ENCODE results near the gene DRG1.
"Not testable (repeated sequence)": the region's sequence is repeated elsewhere in the genome, so short reads cannot be mapped to it uniquely, and the experiment has no call there.

DRG1 gene, protein sequence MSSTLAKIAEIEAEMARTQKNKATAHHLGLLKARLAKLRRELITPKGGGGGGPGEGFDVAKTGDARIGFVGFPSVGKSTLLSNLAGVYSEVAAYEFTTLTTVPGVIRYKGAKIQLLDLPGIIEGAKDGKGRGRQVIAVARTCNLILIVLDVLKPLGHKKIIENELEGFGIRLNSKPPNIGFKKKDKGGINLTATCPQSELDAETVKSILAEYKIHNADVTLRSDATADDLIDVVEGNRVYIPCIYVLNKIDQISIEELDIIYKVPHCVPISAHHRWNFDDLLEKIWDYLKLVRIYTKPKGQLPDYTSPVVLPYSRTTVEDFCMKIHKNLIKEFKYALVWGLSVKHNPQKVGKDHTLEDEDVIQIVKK

DNA sequence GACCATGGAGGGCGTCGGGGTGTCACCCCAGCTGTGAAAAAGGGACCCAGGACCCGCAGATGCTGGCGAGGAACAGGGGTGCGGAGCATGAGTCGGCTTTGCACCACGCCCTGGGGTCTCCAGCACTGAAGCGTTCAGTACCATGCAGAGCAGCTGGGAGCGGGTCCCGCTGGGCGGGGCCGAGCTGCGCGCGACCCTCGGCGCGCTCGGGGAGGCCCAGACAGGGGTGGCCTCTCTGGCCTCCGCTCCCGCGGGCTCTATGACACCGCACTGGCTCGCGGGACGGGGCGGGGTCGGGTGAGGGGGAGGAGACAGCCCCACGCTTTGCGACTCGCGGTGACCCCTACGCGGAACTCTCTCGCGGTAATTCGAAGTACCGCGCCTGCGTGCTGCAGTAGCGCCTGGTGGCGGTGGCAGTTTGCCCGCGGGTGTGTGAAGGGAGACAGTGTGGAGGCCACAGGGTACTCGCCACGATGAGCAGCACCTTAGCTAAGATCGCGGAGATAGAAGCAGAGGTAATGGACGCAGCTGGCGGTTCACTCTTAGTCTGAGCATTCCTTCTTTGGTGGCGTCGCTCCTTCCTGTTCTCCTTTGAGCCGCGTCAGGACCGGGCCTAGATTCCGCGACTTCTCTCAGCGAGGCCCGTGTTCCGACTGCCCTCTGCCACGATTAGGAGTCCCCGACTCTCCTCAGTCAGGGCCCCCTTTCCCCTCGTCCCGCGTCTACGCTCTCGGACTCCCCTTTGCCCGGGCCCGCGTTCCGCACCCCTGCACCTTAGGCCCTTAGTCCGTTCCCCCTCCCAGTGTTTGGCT lies at the start of gene DRG1:
Gene DRG1 (plus strand): TSS at position 394 of the 812 bp plus-strand sequence. CDS start 80 bp downstream, at position 474.
- peak; percentile 88 to 90 for DNase-seq (ENCODE audit: low read depth in 2 of 2)

DNA sequence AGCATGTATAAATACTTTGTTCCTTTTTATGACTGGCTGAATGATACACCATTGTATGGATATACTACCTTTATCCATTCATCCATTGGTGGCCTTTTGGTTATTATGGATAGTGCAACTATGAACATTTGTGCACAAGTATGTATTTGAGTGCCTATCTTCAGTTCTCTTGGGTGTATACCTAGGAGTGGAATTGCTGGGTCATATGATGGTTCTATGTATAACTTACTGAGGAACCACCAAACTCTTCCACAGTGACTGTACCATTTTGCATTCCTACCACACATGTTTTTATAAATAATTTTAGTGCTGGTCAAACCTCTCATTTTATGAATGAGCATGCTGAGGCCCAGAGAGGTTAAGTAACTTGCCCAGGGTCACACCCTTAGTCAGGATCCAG lies 49.4 kb upstream of the DRG1 start:
- no peak for DNase-seq (ENCODE audit: low read depth in 2 of 2)

DNA sequence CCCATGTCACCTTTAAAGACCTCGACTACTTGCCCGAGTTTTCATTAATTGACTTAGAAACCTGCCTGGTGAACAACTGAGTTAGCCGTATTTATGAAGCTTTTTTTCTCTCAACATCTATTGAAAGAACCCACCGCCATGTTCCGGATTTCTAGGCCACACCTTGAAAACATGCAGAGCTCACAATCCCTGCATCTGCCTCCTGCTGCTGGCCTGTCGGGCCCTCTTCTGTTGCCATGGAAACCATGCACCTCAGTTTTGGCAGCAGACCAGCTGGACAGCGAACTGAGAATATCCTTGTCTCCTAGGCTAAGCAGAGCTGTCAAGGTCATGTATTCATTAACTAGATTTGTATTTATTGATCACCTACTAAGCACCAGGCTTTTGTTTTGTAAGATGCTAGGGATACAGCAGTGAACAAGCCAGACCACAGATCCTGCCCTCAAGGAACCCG lies 49.0 kb upstream of the DRG1 start:
- DNase-seq (ENCODE audit: low read depth in 2 of 2): no peak

DNA sequence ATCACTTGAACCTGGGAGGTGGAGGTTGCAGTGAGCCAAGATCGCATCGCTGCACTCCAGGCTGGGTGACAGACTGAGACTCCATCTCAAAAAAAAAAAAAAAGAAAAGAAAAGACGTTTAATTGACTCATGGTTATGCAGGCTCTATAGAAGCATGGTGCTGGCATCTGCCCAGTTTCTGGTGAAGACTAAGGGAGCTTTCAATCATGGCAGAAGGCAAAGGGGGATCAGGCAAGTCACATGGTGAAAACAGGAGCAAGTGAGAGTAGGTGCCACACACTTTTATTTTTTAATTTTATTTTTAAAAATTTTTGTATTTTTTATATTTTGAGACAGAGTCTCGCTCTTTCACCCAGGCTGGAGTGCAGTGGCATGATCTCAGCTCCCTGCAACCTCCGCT lies 44.9 kb upstream of the DRG1 start:
- no peak for DNase-seq (ENCODE audit: low read depth in 2 of 2)

DNA sequence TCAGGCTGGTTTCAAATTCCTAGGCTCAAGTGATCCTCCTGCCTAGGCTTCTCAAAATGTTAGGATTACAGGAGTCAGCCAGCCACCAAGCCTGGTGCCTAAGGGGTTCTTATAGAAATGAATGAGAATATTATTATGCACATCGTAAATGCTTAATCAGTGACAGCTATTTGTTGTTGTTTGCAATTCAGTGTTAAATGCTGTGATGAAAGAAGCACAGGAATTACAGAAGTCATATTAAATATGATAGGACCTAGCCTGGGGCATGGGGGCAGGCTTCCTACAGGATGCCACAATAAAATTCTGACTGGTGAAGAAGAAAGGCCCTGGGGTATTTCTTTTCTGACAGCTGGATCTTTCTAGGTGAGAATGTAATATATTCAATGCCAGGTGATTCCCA lies 39.4 kb upstream of the DRG1 start:
- no peak for DNase-seq (ENCODE audit: low read depth in 2 of 2)

DNA sequence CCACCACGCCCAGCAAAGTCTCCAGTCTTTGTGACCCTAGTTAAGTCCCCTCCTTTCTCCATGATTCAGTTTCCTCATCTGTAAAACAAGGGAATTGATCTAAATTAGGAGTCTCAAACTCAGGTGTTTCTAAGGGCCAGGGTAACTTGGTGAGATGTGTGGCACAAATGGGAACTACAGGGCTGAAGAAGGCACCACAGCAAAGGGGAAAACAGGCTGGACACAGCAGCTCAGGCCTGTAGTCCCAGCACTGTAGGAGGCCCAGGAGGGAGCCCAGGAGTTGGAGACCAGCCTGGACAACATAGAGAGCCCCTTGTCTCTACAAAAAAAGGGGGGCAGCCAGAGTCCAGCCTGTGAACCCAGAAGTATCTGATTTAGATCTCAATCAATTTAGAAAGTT lies 37.7 kb upstream of the DRG1 start:
- no peak for DNase-seq (ENCODE audit: low read depth in 2 of 2)

DNA sequence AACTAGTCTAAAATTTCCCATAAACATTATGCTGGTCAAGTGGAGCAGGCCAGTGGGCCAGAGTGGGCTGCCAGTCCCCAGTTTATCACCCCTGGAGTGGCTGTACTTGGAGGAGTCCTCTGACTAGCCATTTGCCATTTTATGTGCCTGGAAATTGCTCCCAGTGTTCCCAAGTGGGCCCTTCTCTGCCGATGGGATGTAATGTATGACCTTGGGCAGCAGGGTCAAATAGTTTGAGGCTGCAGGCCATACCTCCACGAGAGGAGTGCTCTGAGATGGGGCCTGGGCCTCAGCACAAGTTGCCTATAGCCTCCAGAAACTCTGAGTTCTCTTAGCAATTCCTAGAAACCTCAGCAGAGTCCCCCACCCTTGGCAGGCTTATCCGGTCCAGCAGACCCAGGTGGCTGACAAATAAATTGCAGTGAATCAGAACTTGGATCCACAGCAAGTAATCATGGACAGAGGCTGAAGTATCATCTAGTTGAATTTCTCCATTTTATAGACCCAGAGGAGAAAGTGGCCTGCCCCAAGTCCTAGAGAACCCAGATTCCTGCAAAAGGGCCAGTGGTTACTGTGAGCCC lies 35.4 kb upstream of the DRG1 start:
- no peak for DNase-seq (ENCODE audit: low read depth in 2 of 2)

DNA sequence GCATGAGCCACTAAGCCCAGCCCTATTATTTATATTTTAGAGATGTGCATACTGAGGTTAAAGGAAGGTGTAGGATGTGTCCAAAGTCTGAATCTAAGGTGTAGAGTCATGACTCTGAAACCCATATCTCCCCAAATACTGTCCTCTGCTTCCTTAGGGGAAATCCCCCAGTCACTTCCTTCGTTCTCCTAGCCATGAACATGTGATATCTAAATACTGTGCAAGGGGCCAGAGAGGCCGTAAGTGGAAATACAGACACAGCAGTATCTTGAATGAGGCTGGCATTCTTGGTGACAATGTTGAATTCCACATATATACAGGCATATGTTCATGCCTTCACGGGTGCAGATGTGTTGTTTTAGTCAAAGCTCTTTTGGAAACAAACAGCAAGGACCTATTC lies 32.0 kb upstream of the DRG1 start:
- DNase-seq (ENCODE audit: low read depth in 2 of 2): no peak

DNA sequence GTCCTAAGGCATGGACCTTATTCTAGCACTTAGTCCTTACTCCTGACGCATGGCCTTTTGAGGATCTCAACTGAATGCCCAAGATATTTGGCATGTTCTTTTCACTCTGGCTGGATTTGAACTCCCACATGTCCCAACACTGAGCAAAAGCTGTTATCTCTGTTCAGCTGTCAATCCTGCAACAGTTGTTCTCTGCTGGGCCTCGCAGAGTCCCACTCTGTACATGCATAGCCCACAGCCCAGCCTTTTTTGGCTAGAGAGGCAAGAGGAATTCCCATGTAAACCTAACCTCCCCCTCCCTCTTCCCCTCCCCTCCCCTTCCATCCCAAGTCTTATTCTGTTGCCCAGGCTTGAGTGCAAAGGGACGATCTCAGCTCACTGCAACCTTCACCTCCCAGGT lies 21.8 kb upstream of the DRG1 start:
- no peak for DNase-seq (ENCODE audit: low read depth in 2 of 2)

DNA sequence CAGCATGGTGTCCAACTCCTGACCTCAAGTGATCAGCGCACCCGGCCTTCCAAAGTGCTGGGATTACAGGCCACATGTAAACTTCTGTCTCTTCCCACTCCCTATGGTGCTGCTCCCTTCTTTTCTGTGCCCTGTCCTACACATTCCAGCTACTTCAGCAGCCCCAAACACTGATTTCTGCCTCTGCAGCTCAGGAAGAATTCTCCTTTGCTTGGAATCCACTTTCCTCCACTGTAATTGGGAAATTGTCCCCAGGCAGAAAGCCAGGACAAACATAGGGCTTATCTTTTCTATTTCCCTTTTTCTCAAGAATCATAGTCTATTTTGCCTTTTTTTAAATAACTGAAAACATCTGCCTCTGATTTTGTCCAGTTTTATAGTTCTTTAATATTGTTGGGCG lies 21.3 kb upstream of the DRG1 start:
- DNase-seq (ENCODE audit: low read depth in 2 of 2): peak in 1 of 2 experiments; percentile 8

DNA sequence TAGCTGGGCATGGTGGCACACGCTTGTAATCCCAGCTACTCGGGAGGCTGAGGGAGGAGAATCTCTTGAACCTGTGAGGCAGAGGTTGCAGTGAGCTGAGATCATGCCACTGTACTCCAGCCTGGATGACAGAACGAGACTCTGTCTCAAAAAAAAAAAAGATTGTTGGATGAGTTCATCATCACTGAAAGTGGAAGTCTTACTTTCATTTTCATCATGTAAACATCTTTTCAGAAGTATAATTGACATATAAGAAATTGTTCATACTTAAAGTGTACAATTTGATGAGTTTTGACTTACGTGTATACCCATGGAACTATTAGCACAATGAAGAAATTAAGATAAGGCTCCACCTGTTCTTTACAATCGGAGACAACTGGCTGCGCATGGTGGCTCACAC lies 20.8 kb upstream of the DRG1 start:
- not testable (repeated sequence) for DNase-seq (ENCODE audit: low read depth in 2 of 2)

DNA sequence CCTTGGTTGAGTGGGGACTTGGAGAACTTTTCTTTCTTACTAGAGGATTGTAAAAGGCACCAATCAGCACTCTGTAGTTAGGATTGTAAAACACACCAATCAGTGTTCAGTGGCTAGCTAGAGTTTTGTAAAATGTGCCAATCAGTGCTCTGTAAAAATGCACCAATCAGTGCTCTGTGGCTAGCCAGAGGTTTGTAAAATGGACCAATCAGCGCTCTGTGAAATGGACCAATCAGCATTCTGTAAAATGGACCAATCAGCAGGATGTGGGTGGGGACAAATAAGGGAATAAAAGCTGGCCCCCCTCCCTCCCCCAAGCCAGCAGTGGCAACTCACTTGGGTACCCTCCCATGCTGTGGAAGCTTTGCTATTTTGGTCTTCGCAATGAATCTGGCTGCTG lies 5.5 kb upstream of the DRG1 start:
- no peak for DNase-seq (ENCODE audit: low read depth in 2 of 2)

DNA sequence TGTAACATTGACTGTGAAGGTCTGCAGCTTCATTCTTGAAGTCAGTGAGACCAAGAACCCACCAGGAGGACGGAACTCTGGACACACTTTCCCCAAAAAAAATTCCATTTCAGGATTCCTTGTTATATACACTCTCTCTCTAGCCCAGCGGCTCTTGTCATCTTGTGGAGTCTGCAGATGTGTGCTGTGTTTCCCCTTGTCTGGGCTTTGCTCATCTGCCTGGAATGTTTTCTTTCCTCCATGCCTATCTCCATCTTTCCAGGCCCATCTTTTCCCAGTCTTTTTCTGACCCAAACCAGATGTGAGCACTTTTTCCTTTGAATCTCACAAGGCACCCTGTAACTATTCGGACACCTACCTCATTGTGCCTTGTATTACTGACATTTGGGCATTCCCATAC lies 5.1 kb upstream of the DRG1 start:
- DNase-seq (ENCODE audit: low read depth in 2 of 2): peak; percentile 26 to 28

DNA sequence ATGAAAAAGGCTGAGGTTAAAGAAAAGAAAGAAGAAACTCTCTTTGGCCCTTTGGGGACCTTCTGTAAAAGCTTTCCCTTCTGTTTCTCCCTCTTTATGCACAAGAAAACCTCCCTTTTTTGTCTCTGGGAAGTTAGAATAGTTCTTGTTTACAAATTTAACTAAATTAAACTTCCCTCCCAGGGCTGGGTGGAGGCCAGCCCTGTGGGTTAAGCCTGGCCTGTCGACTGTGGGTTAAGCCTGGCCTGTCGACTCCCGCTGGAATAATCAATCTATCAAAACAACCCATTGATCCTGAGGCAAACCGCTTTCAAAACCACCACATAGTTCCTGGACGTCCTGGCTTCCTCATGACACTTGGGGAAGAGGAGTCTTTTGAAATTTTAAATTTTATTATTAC lies 1.2 kb upstream of the DRG1 start:
- DNase-seq (ENCODE audit: low read depth in 2 of 2): no peak

DNA sequence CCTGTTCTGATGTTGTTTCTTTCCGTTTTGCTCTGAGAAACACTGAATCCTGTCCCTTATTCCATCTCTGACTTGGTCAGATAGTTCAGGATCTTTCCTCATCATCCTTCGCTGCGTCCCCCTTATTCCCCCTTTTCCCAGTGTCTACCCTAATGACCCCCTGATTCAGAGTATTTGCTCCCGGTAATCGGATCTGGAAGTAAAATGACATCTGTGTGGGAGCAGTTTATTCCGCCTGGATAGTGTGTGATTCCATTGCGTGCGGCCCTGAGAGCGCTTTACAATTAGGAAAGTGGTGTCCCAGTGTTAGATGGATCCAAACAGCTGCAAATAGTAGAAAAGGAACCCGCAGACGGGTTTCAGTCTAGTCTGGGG lies 606 bp downstream of the DRG1 start:
- no peak for DNase-seq (ENCODE audit: low read depth in 2 of 2)

DNA sequence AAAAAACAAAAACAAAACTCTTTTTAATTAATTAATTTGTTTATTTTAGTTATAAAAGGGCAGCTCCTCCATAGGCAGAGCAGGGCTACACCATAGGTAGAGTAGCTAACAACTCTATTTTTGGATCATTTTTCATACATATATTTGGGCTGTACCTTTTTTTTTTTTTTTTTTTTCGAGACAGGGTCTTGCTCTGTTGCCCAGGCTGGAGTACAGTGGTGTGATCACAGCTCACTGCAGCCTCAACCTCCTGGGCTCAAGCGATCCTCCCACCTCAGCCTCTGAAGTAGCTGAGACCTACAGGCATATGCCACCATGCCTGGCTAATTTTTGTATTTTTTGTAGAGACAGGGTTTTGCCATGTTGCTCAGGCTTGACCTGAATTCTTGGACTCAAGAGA lies 2.9 kb downstream of the DRG1 start:
- DNase-seq (ENCODE audit: low read depth in 2 of 2): not testable (repeated sequence)

DNA sequence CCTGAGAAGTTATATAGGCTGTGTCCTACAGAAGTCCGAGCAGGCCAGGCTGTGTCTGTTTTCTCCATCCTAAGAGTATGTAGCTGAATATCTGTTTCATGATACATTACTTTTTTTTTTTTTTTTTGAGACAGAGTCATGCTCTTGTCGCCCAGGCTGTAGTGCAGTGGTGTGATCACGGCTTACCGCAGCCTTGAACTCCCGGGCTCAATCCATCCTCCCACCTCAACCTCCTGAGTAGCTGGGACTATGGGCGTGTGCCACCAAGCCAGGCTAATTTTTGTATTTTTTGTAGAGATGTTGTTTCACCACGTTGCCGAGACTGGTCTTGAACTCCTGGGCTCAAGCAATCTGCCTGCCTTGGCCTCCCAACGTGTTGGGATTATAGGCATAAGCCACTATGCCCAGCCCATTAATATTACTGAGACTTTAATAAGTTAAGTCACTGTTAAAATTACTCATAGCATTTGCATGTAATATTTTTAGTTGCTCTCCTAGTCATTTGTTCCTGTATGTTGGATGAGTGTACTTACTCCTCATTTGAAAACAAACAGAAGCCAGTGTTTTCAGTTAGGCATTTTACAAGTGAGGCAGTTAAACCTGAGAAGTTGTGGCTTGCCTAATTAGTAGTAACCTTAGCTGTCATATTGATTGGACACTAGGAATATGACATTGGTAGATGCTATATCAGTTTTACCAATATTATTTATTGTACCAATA lies 26.1 kb downstream of the DRG1 start:
- DNase-seq (ENCODE audit: low read depth in 2 of 2): no peak

DNA sequence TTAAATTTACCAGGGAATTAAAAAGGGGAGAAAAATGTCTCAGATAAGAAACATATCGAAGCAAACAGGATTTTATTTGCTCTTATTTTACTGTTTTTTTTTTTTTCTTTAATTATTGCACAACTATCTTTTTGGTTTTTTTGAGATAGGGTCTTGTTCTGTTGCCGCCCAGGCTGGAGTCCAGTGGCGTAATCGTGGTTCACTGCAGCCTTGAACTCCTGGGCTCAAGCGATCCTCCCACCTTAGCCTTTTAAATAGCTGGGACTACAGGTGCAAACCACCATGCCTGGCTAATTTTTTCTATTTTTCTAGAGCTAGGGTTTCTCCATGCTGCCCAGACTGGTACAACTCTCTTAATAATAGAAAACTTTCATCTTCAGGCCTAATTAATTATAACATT lies 32.5 kb downstream of the DRG1 start:
- no peak for DNase-seq (ENCODE audit: low read depth in 2 of 2)

DNA sequence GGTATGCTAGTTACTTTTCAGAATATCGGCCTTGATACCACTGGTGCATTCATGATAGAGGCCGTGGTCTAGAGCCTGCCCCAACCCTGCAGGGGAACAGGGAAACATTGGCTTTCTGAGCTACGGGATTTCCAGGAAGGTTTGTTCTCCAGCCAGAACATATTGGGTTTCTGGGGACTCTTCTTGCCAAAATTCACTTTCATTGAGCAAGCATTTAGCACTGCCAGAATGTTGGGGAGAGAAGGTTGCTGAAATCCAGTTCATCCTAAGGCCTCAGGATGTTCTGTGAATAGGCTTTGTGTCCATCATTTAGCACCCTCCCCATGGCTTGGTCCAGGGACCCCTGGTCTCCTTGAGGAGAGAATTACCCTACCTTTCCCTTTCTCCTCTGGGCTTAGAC lies 36.7 kb downstream of the DRG1 start:
- DNase-seq (ENCODE audit: low read depth in 2 of 2): no peak

DNA sequence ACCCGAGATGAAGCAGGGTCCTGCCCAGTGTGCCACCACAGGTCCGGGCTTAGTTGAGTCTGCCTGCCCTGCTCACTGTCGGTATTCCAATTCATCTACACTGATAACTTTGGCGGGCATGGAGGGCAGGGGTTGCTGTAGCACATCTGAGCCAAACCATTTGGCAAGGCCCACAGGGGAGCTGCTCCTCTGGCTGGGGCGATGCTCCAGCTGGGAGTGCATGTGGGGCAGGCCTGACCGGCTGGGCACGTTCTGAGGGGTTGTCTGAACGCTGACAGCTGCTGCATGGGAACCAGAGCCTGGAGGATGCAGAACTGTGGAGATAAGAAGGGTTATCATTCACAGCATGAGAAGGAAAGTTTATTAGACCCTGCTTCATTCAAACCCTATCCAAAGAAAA lies 40.4 kb downstream of the DRG1 start:
- DNase-seq (ENCODE audit: low read depth in 2 of 2): no peak

DNA sequence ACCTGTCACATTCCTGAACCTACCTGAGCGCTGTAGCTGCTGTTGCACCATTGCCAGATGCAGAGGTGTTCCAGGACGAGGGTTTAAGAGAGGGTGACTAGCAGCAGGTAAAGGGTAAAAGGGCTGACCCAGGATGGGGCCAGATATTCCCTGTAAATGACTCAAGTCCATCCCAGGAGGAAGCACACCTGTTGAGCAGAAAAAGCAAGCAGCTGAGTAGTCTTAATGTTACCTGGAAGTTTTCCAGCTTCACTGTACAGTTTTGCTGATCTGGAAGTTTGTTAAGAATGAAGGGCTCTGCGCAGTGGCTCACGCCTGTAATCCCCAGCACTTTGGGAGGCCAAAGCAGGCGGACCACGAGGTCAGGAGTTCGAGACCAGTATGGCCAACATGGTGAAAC lies 41.3 kb downstream of the DRG1 start:
- DNase-seq (ENCODE audit: low read depth in 2 of 2): no peak

DNA sequence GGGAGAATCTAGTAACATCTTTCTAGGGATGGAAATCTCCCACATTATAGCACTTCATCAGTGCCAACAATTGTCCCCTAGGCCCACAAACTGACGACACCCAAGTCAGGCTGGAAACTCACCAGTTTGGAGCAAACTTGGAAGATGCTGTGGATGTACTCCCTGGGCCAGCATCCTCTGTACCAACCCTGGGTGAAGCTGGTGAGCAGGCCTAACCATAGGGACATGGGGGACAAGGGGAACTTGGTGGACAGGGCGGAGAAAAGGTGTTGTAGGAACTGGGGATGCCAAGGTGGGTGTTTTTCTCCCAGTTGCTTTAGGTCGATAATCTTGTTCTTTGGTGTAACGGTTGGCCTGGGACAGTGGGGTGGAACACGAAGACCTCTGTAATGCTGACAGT lies 42.2 kb downstream of the DRG1 start:
- DNase-seq (ENCODE audit: low read depth in 2 of 2): no peak
